Measurements from ENCODE around the gene MYH10.

MYH10 gene

DNA sequence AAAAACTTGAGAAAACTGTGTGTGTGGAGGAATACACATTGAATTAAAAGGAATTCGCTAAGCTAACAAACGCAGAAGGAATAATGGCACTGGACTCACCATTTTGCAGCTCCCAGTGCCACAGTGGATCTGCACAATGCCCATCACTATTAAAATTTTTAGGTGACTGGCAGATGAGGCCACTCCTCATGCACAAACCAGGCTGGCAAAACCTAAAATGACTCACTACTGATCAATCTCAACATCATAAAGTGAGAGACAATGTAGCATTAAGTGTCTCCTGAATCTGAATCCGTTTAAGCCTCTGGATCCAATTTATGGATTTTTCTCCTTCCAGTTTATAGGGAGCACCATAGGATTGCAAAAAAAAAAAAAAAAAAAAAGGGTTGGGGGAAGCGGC lies 20.6 kb downstream of the MYH10 start:
- no peak for DNase-seq
- no peak overlapping the region for H3K4me3 ChIP-seq (ENCODE audit: low read depth, low read length)
- TF ChIP-seq, protein P1, sequence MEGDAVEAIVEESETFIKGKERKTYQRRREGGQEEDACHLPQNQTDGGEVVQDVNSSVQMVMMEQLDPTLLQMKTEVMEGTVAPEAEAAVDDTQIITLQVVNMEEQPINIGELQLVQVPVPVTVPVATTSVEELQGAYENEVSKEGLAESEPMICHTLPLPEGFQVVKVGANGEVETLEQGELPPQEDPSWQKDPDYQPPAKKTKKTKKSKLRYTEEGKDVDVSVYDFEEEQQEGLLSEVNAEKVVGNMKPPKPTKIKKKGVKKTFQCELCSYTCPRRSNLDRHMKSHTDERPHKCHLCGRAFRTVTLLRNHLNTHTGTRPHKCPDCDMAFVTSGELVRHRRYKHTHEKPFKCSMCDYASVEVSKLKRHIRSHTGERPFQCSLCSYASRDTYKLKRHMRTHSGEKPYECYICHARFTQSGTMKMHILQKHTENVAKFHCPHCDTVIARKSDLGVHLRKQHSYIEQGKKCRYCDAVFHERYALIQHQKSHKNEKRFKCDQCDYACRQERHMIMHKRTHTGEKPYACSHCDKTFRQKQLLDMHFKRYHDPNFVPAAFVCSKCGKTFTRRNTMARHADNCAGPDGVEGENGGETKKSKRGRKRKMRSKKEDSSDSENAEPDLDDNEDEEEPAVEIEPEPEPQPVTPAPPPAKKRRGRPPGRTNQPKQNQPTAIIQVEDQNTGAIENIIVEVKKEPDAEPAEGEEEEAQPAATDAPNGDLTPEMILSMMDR (IDR thresholded peaks at IDR 0.05; ENCODE audit: low read depth, low read length), result no peak
- no peaks in the 10 kb centered on the region for H3K36me3 ChIP-seq
- H3K9me3 ChIP-seq, result no peaks in the 10 kb centered on the region
- H3K27me3 ChIP-seq, result no peaks in the 10 kb centered on the region
- H3K4me1 ChIP-seq, result no peaks in the 10 kb centered on the region

DNA sequence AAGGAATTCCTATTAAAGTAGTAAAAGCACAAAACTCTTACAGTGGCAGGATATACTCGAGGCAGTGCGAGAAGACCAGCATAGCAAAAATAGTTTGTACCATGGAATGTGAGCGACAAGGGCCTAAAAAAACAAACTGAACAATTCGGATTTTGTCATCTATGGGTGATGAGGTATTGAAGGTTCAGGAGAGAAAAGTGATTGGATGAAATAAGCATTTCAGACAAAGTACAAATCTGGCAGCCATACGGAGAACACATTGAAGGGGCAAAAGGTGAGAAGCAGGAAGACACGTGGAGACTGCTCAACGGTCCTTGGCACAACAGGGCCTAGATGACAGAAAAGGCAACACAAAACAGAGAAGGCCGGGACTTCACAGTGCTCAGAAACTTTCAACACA lies 22.5 kb downstream of the MYH10 start:
- H3K4me1 ChIP-seq, result no peaks in the 10 kb centered on the region
- TF ChIP-seq, protein P1 (IDR thresholded peaks at IDR 0.05; ENCODE audit: low read depth, low read length), result no peak
- no peak for DNase-seq
- H3K4me3 ChIP-seq (ENCODE audit: low read depth, low read length), result no peak overlapping the region
- no peaks in the 10 kb centered on the region for H3K27me3 ChIP-seq
- no peaks in the 10 kb centered on the region for H3K36me3 ChIP-seq
- no peaks in the 10 kb centered on the region for H3K9me3 ChIP-seq

DNA sequence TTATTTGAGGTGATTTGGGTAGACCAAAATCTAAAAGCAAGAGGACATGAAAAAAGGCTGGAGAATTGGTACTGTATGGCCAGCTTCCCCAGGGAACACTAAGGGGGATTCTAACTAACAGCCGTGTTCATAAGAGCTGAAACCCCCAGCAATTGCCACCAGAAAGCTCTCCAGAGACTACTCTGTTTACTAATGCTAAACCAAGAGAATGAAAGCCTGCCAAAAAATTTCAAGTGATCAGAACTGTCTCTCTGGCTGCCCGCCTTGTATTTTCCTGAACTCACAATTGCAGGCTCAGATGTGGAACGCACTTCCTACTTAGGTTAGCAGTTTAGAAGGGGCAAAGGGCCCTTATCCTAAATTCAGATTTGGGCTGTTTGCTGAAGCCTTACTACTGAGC lies 24.1 kb downstream of the MYH10 start:
- Histone ChIP-seq H3K9me3 (no peaks in the 10 kb centered on the region), H3K36me3 (no peaks in the 10 kb centered on the region), H3K27me3 (no peaks in the 10 kb centered on the region), H3K4me3 (ENCODE audit: low read depth, low read length) (no peak overlapping the region), H3K4me1 (no peaks in the 10 kb centered on the region)
- DNase-seq, result peak; percentile 7
- TF ChIP-seq, protein P1 (IDR thresholded peaks at IDR 0.05; ENCODE audit: low read depth, low read length), result no peak

DNA sequence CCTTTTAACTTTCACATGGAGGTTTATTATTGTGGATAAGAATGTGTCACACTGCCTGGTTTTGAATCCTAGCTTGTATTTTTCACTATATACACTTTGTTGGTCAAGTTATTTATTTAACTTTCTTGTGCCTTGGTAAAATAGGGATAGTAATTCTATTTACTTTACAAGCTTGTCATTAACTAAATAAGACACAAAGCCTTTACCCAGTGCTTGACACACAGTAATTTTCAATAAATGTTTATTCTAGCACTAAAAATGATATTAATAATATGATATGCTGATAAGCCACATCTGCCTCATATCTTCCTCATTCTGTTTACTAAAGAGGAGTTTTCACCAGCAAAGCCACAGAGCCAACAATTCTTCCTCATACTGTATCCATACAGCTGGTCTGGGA lies 27.8 kb downstream of the MYH10 start:
- Histone ChIP-seq H3K36me3 (no peaks in the 10 kb centered on the region), H3K9me3 (no peaks in the 10 kb centered on the region), H3K27me3 (no peaks in the 10 kb centered on the region), H3K4me3 (ENCODE audit: low read depth, low read length) (no peak overlapping the region), H3K4me1 (no peaks in the 10 kb centered on the region)
- TF ChIP-seq, protein P1 (IDR thresholded peaks at IDR 0.05; ENCODE audit: low read depth, low read length), result no peak
- no peak for DNase-seq

DNA sequence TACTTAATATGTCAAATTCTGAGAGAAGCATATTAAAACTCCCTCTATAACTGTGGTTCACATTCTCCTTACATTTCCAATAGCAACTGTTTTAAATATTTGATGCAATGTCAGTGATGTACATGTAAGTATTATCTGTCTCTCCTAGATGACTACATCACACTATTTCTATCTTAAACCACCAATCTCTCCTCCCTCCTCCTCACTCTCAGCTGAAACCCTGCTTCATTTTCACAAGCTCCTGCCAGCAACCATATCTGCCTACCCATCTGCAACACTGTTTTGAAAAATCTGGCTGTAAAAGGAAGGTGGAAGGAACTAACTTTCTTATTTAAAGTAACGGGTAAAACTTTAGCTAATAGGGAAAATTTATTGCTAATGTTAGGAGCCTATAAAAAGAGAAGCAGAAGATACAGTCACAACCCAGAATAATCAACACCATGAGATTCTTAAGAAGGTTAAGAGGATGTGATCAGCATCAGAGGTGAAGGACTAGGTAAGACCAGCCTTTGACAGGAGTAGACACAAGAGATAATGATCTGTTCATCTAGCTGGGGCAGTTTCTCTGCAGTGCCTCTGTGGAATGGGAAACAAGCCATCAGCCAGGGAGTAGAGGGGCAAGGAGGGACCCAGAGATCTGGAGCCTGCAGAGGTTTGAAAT lies 31.0 kb downstream of the MYH10 start:
- Histone ChIP-seq H3K36me3 (no peaks in the 10 kb centered on the region), H3K27me3 (no peaks in the 10 kb centered on the region), H3K4me3 (ENCODE audit: low read depth, low read length) (no peak overlapping the region)

GRCh38 chr17:8598913-8599312 lies 31.6 kb downstream of the MYH10 start:
- H3K4me3 ChIP-seq (ENCODE audit: low read depth, low read length), result no peak overlapping the region

More for the DNA sequence above, 31.0 kb downstream of the MYH10 start:
- H3K4me1 ChIP-seq, result no peaks in the 10 kb centered on the region
- TF ChIP-seq, protein P1 (IDR thresholded peaks at IDR 0.05; ENCODE audit: low read depth, low read length), result no peak
- no peaks in the 10 kb centered on the region for H3K9me3 ChIP-seq
- DNase-seq, result no peak

More at GRCh38 chr17:8598913-8599312, 31.6 kb downstream of the MYH10 start:
- Histone ChIP-seq H3K9me3 (no peaks in the 10 kb centered on the region), H3K4me1 (no peaks in the 10 kb centered on the region), H3K36me3 (no peaks in the 10 kb centered on the region), H3K27me3 (no peaks in the 10 kb centered on the region)
- DNase-seq, result no peak
- TF ChIP-seq, protein P1 (IDR thresholded peaks at IDR 0.05; ENCODE audit: low read depth, low read length), result no peak

Measured in BE2C (cell line).